H1 (cell line): Measurements from ENCODE around the gene USP16. TPM values are rescaled to one million over a fixed set of nuclear protein-coding genes. Genes with fewer than 3 reads are reported as not detected.

Source experiments
- CTCF ChIA-PET: fragments of 300-600 bp; sonication (Branson Sonifier 250); formaldehyde crosslinking; loops from one replicate; lab custom pipeline; 2021; ENCODE audit not compliant: partially characterized antibody; lab: Charles Lee
- POLR2A ChIA-PET: fragments of 300-600 bp; sonication (Branson Sonifier 250); formaldehyde crosslinking; loops from one replicate; lab custom pipeline; 2021; ENCODE audit warnings: inconsistent platforms; ENCODE audit not compliant: partially characterized antibody; lab: Charles Lee
- DNase-seq, 2 experiments: peaks; one replicate each; pipeline versions ENCODE4 v3.0.0 to v3.0.0-alpha.2; 2010 to 2022; ENCODE audit warnings: low spot score in 2 of 2, low read depth in 1 of 2, mixed read lengths in 1 of 2
- FAIRE-seq: peaks from 2 replicates; lab custom pipeline; 2011; peaks lifted over from hg19 to GRCh38; lab: Jason Lieb, UNC
- H2AFZ ChIP-seq: 2 replicates; pipeline ENCODE4 v1.8.1; 2012; ENCODE audit warnings: low read length, inconsistent platforms
- H2AK5ac ChIP-seq: 2 replicates; pipeline ENCODE4 v1.6.1; 2013; ENCODE audit warnings: low read depth, low read length
- H2BK120ac ChIP-seq: replicated peaks from 2 replicates; pipeline ENCODE3; 2013; ENCODE audit warnings: low read depth, low read length, inconsistent platforms
- H2BK12ac ChIP-seq: 2 replicates; pipeline ENCODE4 v1.6.1; 2013; ENCODE audit warnings: low read depth, low read length
- H2BK15ac ChIP-seq: 2 replicates; pipeline ENCODE4 v1.6.1; 2013; ENCODE audit warnings: low read length
- H2BK20ac ChIP-seq: 2 replicates; pipeline ENCODE4 v1.6.1; 2013; ENCODE audit warnings: low read length
- H2BK5ac ChIP-seq: 2 replicates; pipeline ENCODE4 v1.6.1; 2013; ENCODE audit warnings: low read depth, low read length
- H3K14ac ChIP-seq: 2 replicates; pipeline ENCODE4 v1.6.1; 2013; ENCODE audit warnings: inconsistent platforms; ENCODE audit not compliant: insufficient read length
- H3K18ac ChIP-seq: 2 replicates; pipeline ENCODE4 v1.6.1; 2013; ENCODE audit warnings: low read length; ENCODE audit errors: extremely low read depth
- H3K23ac ChIP-seq: 2 replicates; pipeline ENCODE4 v1.6.1; 2013; ENCODE audit warnings: inconsistent platforms; ENCODE audit not compliant: insufficient read length
- H3K23me2 ChIP-seq: 2 replicates; pipeline ENCODE4 v1.6.1; 2013; ENCODE audit warnings: low read depth, low read length
- H3K27ac ChIP-seq: 2 replicates; pipeline ENCODE4 v1.6.1; 2011; ENCODE audit warnings: low read depth, low read length, inconsistent platforms
- H3K27me3 ChIP-seq, 4 experiments: replicated peaks in 1 of 4; 1 replicate in 1 of 4; 2 replicates in 3 of 4; pipeline versions ENCODE4 v1.6.1 to v1.8.1; 2011 to 2013; ENCODE audit warnings: low read length in 3 of 4, mild to moderate bottlenecking in 3 of 4, inconsistent platforms in 2 of 4, mixed read lengths in 2 of 4, moderate library complexity in 1 of 4; ENCODE audit not compliant: control insufficient read depth in 3 of 4, insufficient read depth in 3 of 4; ENCODE audit errors: extremely low read depth in 1 of 4
- H3K36me3 ChIP-seq, 4 experiments: 2 replicates each; pipeline versions ENCODE4 v1.6.1 to v1.8.1; 2011 to 2013; ENCODE audit warnings: mild to moderate bottlenecking in 4 of 4, low read length in 3 of 4, moderate library complexity in 2 of 4, control low read depth in 1 of 4, inconsistent platforms in 1 of 4; ENCODE audit not compliant: insufficient read depth in 4 of 4, control insufficient read depth in 2 of 4
- H3K4ac ChIP-seq: replicated peaks from 2 replicates; pipeline ENCODE3; 2013; ENCODE audit warnings: low read length, low read depth, mixed read lengths, inconsistent platforms; ENCODE audit not compliant: insufficient read length
- H3K4me1 ChIP-seq, 4 experiments: replicated peaks in 1 of 4; 1 replicate in 1 of 4; 2 replicates in 3 of 4; pipeline versions ENCODE4 v1.6.1 to v1.8.1; 2011 to 2013; ENCODE audit warnings: low read length in 3 of 4, inconsistent platforms in 2 of 4, mixed read lengths in 1 of 4; ENCODE audit not compliant: insufficient read depth in 4 of 4, control insufficient read depth in 3 of 4
- H3K4me2 ChIP-seq, 2 experiments: 2 replicates each; pipeline versions ENCODE4 v1.6.1 to v1.8.1; 2011 to 2013; ENCODE audit warnings: low read depth in 2 of 2, low read length in 2 of 2, control low read depth in 1 of 2, inconsistent platforms in 1 of 2, mild to moderate bottlenecking in 1 of 2; ENCODE audit not compliant: insufficient read depth in 1 of 2
- H3K4me3 ChIP-seq, 4 experiments: fragments of 200-600, 300-600 bp in 1 of 4; sonication (generic), shearing (Covaris generic), sonication (Bioruptor Twin) in 1 of 4; 2 replicates each; pipeline versions ENCODE4 v1.5.1 to v1.8.1; 2011 to 2016; ENCODE audit warnings: low read length in 4 of 4, low read depth in 3 of 4, control low read depth in 2 of 4, inconsistent platforms in 2 of 4, mild to moderate bottlenecking in 2 of 4, mixed read lengths in 1 of 4, moderate library complexity in 1 of 4; ENCODE audit not compliant: insufficient read depth in 2 of 4; ENCODE audit errors: extremely low read depth in 1 of 4
- H3K56ac ChIP-seq: replicated peaks from 2 replicates; pipeline ENCODE3; 2013; ENCODE audit warnings: low read depth, mild to moderate bottlenecking, mixed read lengths, low read length, inconsistent platforms; ENCODE audit not compliant: insufficient read length
- H3K79me1 ChIP-seq: 2 replicates; pipeline ENCODE4 v1.6.1; 2013; ENCODE audit warnings: low read depth, low read length, control low read depth
- H3K79me2 ChIP-seq, 2 experiments: 2 replicates each; pipeline versions ENCODE4 v1.6.1 to v1.8.1; 2012 to 2013; ENCODE audit warnings: low read length in 2 of 2, mild to moderate bottlenecking in 2 of 2, inconsistent platforms in 1 of 2; ENCODE audit not compliant: insufficient read depth in 2 of 2, control insufficient read depth in 1 of 2
- H3K9ac ChIP-seq, 4 experiments: replicated peaks in 1 of 4; 1 replicate in 1 of 4; 2 replicates in 3 of 4; pipeline versions ENCODE4 v1.6.1 to v1.8.1; 2011 to 2013; ENCODE audit warnings: low read depth in 3 of 4, low read length in 3 of 4, control low read depth in 2 of 4, mild to moderate bottlenecking in 2 of 4, moderate library complexity in 2 of 4, inconsistent platforms in 1 of 4; ENCODE audit errors: extremely low read depth in 1 of 4
- H3K9me3 ChIP-seq, 2 experiments: 2 replicates each; pipeline versions ENCODE4 v1.6.1 to v1.8.1; 2012 to 2013; ENCODE audit warnings: mild to moderate bottlenecking in 2 of 2, moderate library complexity in 2 of 2, control low read depth in 1 of 2, inconsistent platforms in 1 of 2, low read depth in 1 of 2, low read length in 1 of 2, mixed read lengths in 1 of 2; ENCODE audit not compliant: insufficient read depth in 2 of 2
- H4K20me1 ChIP-seq, 2 experiments: replicated peaks in 1 of 2; 2 replicates each; pipeline versions ENCODE3 to v1.8.1; 2011 to 2013; ENCODE audit warnings: inconsistent platforms in 2 of 2, low read length in 2 of 2, mild to moderate bottlenecking in 1 of 2; ENCODE audit not compliant: insufficient read depth in 2 of 2, control insufficient read depth in 1 of 2
- H4K5ac ChIP-seq: 2 replicates; pipeline ENCODE4 v1.6.1; 2013; ENCODE audit warnings: low read length, low read depth, mixed read lengths, inconsistent platforms; ENCODE audit not compliant: insufficient read length
- H4K8ac ChIP-seq: 2 replicates; pipeline ENCODE4 v1.8.0; 2013; ENCODE audit warnings: mild to moderate bottlenecking, moderate library complexity, low read length, inconsistent platforms; ENCODE audit not compliant: insufficient read depth; ENCODE audit errors: extremely low read depth
- H4K91ac ChIP-seq: replicated peaks from 2 replicates; pipeline ENCODE3; 2013; ENCODE audit warnings: low read length, mixed read lengths, inconsistent platforms; ENCODE audit not compliant: insufficient read length
- ASH2L ChIP-seq: fragments of 200-600, 300-600 bp; sonication (generic); IDR thresholded peaks from one replicate; pipeline ENCODE4 v1.7.1; 2017; ENCODE audit warnings: low read length
- BCL11A ChIP-seq, 2 experiments: IDR thresholded peaks; one replicate each; pipeline ENCODE4 v1.6.1; 2011; ENCODE audit warnings: low read depth in 2 of 2, low read length in 2 of 2, mild to moderate bottlenecking in 2 of 2
- BRCA1 ChIP-seq: IDR thresholded peaks from 2 replicates; pipeline ENCODE4 v1.6.1; 2012; ENCODE audit warnings: low read depth, low read length, improper control_type of control experiment
- CBX8 ChIP-seq: fragments of 300-800, 300-1000 bp; sonication (generic); IDR thresholded peaks from 2 replicates; pipeline ENCODE4 v1.7.1; 2016; ENCODE audit warnings: low read depth, low read length, borderline replicate concordance
- CEBPB ChIP-seq: IDR thresholded peaks from 2 replicates; pipeline ENCODE4 v1.6.1; 2012; ENCODE audit warnings: low read depth, low read length
- CREB1 ChIP-seq: IDR thresholded peaks from 2 replicates; pipeline ENCODE4 v1.6.1; 2012; ENCODE audit warnings: inconsistent platforms
- GABPA ChIP-seq: IDR thresholded peaks from 2 replicates; pipeline ENCODE4 v1.6.1; 2011; ENCODE audit warnings: mild to moderate bottlenecking, low read length, moderate library complexity, borderline replicate concordance; ENCODE audit not compliant: insufficient read depth
- HDAC2 ChIP-seq, 2 experiments: fragments of 300-600 bp in 1 of 2; sonication (generic) in 1 of 2; IDR thresholded peaks; 2 replicates each; pipeline ENCODE4 v1.6.1; 2011 to 2012; ENCODE audit warnings: low read depth in 2 of 2, low read length in 2 of 2, mild to moderate bottlenecking in 2 of 2, moderate library complexity in 2 of 2, borderline replicate concordance in 1 of 2, inconsistent platforms in 1 of 2
- KDM4A ChIP-seq: IDR thresholded peaks from one replicate; pipeline ENCODE4 v1.7.1; 2012; ENCODE audit warnings: low read depth, mild to moderate bottlenecking, moderate library complexity, low read length, inconsistent platforms; ENCODE audit not compliant: severe bottlenecking
- KDM5A ChIP-seq: fragments of 200-600 bp; IDR thresholded peaks from 2 replicates; pipeline ENCODE4 v1.7.1; 2012; ENCODE audit warnings: mild to moderate bottlenecking, low read length, inconsistent platforms, mixed read lengths
- PHF8 ChIP-seq: fragments of 200-600 bp; sonication (generic); conservative IDR thresholded peaks from 2 replicates; pipeline ENCODE4 v1.7.1; 2012; ENCODE audit warnings: low read depth, mild to moderate bottlenecking, inconsistent platforms, low read length, moderate library complexity
- RBBP5 ChIP-seq: IDR thresholded peaks from 2 replicates; pipeline ENCODE4 v1.7.1; 2012; ENCODE audit warnings: low read depth, mild to moderate bottlenecking, inconsistent platforms, low read length, moderate library complexity, borderline replicate concordance
- TAF1 ChIP-seq: IDR thresholded peaks from 2 replicates; pipeline ENCODE4 v1.6.1; 2011; ENCODE audit warnings: mild to moderate bottlenecking, low read depth, low read length
- TAF7 ChIP-seq: optimal IDR thresholded peaks from 2 replicates; pipeline ENCODE3; 2011; ENCODE audit warnings: low read depth, mild to moderate bottlenecking, inconsistent platforms, low read length, moderate library complexity, borderline replicate concordance
- TEAD4 ChIP-seq: IDR thresholded peaks from 2 replicates; pipeline ENCODE4 v1.6.1; 2012; ENCODE audit warnings: low read depth, low read length, inconsistent platforms, mixed read lengths
- WGBS, 2 experiments: shearing (Covaris generic) in 1 of 2; methylation state at CpG; one replicate each; pipeline versions ENCODE4 v1.1.6 to v1.1.7; 2013 to 2015; ENCODE audit warnings: low lambda C conversion rate in 2 of 2, mixed read lengths in 2 of 2, inconsistent platforms in 1 of 2, low coverage in 1 of 2, missing lambda C conversion rate in 1 of 2; ENCODE audit not compliant: insufficient replicate concordance in 2 of 2, insufficient coverage in 1 of 2, insufficient read length in 1 of 2; ENCODE audit errors: extremely low coverage in 1 of 2, missing lambda C conversion rate in 1 of 2; 5-methylcytosine and 5-hydroxymethylcytosine counted together
- polyA plus RNA-seq, 7 experiments: library from polyadenylated mRNA; depleted of rRNA in 3 of 7; stranded (reverse) in 5 of 7; unstranded in 2 of 7; fragments of >200 nt in 5 of 7; fragments of 200-250 nt in 2 of 7; gene quantifications; 1 replicate in 5 of 7; 2 replicates in 1 of 7; 4 replicates in 1 of 7; pipeline versions ENCODE4 v1.2.1 to v1.2.3, GENCODE V29; 2011 to 2013; ENCODE audit warnings: missing spikeins in 2 of 7, mixed read lengths in 2 of 7
- total RNA-seq: library from RNA; stranded (reverse); fragmentation: NEBNext Ultra II Directional; extraction: Animal tissue kit (Norgen Biotek cat#: 25700); gene quantifications from 2 replicates; pipeline ENCODE4 v1.2.1, GENCODE V29; 2021

The USP16 gene
- total and polyA plus RNA-seq, 2 of the 8 experiments (the other 6 are each of a cell fraction or from before 2014, with no cell fraction given), result 3.4 to 19.1 TPM

- no peak overlapping the region for H3K9ac ChIP-seq
- no peak overlapping the region for H3K23ac ChIP-seq
- no peaks in the 10 kb centered on the region; a peak in 1 of 7 replicates for H3K27me3 ChIP-seq
- H3K36me3 ChIP-seq, result no peaks in the 10 kb centered on the region
- no peaks in the 10 kb centered on the region for H3K79me1 ChIP-seq
- H3K18ac ChIP-seq, result no peak overlapping the region
- H2BK12ac ChIP-seq, result no peak overlapping the region
- no peak overlapping the region for H4K5ac ChIP-seq
- H2BK5ac ChIP-seq, result no peak overlapping the region
- no peaks in the 10 kb centered on the region for H3K9me3 ChIP-seq
- no peak overlapping the region for H4K8ac ChIP-seq
- no peak overlapping the region for H2AFZ ChIP-seq
- no peaks in the 10 kb centered on the region for H4K20me1 ChIP-seq
- no peak overlapping the region for H3K27ac ChIP-seq
- H3K4ac ChIP-seq, result no peak overlapping the region
- no peak overlapping the region for H3K4me2 ChIP-seq
- H2BK15ac ChIP-seq, result no peak overlapping the region
- FAIRE-seq, result no peak
- no peaks in the 10 kb centered on the region for H3K79me2 ChIP-seq
- no peak overlapping the region for H2BK20ac ChIP-seq
- no peak overlapping the region for H3K56ac ChIP-seq
- CTCF ChIA-PET, result interaction anchor here (0.6 to 0.9 kb wide), 2 partner anchors 153 to 1057 kb away, joined by 3 read pairs; no protein-coding TSS in a partner anchor
- no peak overlapping the region for H3K14ac ChIP-seq
- no peak for DNase-seq
- WGBS, 2 experiments, result 92% methylated on average over 2 of the region's 2 CpGs; no CpG with 5 or more reads in 1 of the 2 experiments
- H2AK5ac ChIP-seq, result no peak overlapping the region
- no peaks in the 10 kb centered on the region for H3K23me2 ChIP-seq
- H2BK120ac ChIP-seq, result no peak overlapping the region
- no peak overlapping the region for H3K4me3 ChIP-seq
- H4K91ac ChIP-seq, result no peak overlapping the region
- POLR2A ChIA-PET, result no interaction called here
- H3K4me1 ChIP-seq, result peaks cover 0 to 3% (median 0%) of the 10 kb centered on the region in 4 experiments; a peak in 1 of 7 replicates
- TF ChIP-seq KDM4A (no peak), BCL11A (IDR thresholded peaks at IDR 0.05; ENCODE audit: low read depth in 2 of 2, low read length in 2 of 2) (no peak), KDM5A (no peak), HDAC2 (IDR thresholded peaks at IDR 0.05; ENCODE audit: borderline replicate concordance in 1 of 2, low read depth in 2 of 2, low read length in 2 of 2) (no peak), TAF7 (no peak), BRCA1 (no peak), PHF8 (no peak), CEBPB (no peak), CBX8 (no peak), CREB1 (no peak), ASH2L (no peak), TEAD4 (no peak), RBBP5 (no peak), TAF1 (no peak), GABPA (no peak)
These were observed 59.9 kb downstream of the USP16 start for GRCh38 chr21:29084372-29084771.
